ENCODE results near the gene HTR3D. TPM values are rescaled to one million over a fixed set of nuclear protein-coding genes. Genes with fewer than 3 reads are reported as not detected.

Gene HTR3D
- total and polyA plus RNA-seq, 9 of the 15 experiments (the other 6 are each of a cell fraction or from before 2014, with no cell fraction given) = not detected

- TF ChIP-seq, protein P1, sequence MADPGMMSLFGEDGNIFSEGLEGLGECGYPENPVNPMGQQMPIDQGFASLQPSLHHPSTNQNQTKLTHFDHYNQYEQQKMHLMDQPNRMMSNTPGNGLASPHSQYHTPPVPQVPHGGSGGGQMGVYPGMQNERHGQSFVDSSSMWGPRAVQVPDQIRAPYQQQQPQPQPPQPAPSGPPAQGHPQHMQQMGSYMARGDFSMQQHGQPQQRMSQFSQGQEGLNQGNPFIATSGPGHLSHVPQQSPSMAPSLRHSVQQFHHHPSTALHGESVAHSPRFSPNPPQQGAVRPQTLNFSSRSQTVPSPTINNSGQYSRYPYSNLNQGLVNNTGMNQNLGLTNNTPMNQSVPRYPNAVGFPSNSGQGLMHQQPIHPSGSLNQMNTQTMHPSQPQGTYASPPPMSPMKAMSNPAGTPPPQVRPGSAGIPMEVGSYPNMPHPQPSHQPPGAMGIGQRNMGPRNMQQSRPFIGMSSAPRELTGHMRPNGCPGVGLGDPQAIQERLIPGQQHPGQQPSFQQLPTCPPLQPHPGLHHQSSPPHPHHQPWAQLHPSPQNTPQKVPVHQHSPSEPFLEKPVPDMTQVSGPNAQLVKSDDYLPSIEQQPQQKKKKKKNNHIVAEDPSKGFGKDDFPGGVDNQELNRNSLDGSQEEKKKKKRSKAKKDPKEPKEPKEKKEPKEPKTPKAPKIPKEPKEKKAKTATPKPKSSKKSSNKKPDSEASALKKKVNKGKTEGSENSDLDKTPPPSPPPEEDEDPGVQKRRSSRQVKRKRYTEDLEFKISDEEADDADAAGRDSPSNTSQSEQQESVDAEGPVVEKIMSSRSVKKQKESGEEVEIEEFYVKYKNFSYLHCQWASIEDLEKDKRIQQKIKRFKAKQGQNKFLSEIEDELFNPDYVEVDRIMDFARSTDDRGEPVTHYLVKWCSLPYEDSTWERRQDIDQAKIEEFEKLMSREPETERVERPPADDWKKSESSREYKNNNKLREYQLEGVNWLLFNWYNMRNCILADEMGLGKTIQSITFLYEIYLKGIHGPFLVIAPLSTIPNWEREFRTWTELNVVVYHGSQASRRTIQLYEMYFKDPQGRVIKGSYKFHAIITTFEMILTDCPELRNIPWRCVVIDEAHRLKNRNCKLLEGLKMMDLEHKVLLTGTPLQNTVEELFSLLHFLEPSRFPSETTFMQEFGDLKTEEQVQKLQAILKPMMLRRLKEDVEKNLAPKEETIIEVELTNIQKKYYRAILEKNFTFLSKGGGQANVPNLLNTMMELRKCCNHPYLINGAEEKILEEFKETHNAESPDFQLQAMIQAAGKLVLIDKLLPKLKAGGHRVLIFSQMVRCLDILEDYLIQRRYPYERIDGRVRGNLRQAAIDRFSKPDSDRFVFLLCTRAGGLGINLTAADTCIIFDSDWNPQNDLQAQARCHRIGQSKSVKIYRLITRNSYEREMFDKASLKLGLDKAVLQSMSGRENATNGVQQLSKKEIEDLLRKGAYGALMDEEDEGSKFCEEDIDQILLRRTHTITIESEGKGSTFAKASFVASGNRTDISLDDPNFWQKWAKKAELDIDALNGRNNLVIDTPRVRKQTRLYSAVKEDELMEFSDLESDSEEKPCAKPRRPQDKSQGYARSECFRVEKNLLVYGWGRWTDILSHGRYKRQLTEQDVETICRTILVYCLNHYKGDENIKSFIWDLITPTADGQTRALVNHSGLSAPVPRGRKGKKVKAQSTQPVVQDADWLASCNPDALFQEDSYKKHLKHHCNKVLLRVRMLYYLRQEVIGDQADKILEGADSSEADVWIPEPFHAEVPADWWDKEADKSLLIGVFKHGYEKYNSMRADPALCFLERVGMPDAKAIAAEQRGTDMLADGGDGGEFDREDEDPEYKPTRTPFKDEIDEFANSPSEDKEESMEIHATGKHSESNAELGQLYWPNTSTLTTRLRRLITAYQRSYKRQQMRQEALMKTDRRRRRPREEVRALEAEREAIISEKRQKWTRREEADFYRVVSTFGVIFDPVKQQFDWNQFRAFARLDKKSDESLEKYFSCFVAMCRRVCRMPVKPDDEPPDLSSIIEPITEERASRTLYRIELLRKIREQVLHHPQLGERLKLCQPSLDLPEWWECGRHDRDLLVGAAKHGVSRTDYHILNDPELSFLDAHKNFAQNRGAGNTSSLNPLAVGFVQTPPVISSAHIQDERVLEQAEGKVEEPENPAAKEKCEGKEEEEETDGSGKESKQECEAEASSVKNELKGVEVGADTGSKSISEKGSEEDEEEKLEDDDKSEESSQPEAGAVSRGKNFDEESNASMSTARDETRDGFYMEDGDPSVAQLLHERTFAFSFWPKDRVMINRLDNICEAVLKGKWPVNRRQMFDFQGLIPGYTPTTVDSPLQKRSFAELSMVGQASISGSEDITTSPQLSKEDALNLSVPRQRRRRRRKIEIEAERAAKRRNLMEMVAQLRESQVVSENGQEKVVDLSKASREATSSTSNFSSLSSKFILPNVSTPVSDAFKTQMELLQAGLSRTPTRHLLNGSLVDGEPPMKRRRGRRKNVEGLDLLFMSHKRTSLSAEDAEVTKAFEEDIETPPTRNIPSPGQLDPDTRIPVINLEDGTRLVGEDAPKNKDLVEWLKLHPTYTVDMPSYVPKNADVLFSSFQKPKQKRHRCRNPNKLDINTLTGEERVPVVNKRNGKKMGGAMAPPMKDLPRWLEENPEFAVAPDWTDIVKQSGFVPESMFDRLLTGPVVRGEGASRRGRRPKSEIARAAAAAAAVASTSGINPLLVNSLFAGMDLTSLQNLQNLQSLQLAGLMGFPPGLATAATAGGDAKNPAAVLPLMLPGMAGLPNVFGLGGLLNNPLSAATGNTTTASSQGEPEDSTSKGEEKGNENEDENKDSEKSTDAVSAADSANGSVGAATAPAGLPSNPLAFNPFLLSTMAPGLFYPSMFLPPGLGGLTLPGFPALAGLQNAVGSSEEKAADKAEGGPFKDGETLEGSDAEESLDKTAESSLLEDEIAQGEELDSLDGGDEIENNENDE (IDR thresholded peaks at IDR 0.05; ENCODE audit: low read depth, low read length) = no peak
- no peak for TF ChIP-seq BMI1 (IDR thresholded peaks at IDR 0.05; ENCODE audit: low read length)
- TF ChIP-seq SIRT6 (IDR thresholded peaks at IDR 0.05; ENCODE audit: low read depth, low read length) = no peak
- no peak for TF ChIP-seq GATAD2B (IDR thresholded peaks at IDR 0.05; ENCODE audit: borderline replicate concordance)
- no peak for TF ChIP-seq ZNF41 (CRISPR knock-in tag; conservative IDR thresholded peaks at IDR 0.05)
Observed at GRCh38 chr3:183984749-183985729, 46.5 kb upstream of the HTR3D start (continued).
